Stimulated activated CD8-positive, alpha-beta memory T cell treated with anti-CD3 and anti-CD28 coated beads, Interleukin-15, amount 100 ng/mL, for 48 hours (primary cell): ENCODE results near the gene LIAS.
"Not testable (repeated sequence)": the region's sequence is repeated elsewhere in the genome, so short reads cannot be mapped to it uniquely, and the experiment has no call there.

Source experiments
- DNase-seq, 2 donors: peaks; one replicate each; pipeline ENCODE4 v3.0.0-alpha.2; 2020; ENCODE audit warnings: low read depth in 2 of 2

Gene LIAS

DNA sequence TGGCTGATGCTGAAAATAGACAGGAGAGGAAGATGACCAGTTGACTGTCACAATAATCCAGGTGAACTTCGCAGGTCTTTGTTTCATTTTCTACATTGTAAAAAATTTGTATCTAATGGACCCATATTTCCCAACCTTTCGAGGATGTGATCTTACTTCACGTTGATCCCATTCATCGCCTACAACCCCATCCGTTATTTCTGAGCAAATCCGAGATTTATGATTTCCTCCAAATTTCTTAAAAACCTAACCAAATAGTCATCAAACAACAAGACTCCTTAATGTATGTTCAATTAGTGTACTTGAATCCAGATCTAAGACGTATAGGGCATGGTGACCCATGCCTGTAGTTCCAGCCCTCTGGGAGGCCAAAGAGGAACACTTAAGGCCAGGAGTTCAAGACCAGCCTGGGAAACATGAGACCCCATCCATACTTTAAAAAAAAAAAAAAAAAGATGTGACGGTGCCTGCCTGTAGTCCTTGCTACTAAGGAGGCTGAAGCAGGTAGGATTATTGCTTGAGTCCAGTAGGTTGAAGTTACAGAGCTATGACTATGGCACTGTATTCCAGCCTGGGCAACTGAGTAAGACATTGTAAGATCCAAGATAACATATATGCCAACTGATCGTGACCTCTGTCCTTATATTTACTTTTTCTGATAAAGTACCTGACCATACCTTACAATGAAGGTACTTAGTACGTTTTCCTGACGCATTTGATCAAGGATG, 5.8 kb upstream of the LIAS start:
- DNase-seq = no peak

DNA sequence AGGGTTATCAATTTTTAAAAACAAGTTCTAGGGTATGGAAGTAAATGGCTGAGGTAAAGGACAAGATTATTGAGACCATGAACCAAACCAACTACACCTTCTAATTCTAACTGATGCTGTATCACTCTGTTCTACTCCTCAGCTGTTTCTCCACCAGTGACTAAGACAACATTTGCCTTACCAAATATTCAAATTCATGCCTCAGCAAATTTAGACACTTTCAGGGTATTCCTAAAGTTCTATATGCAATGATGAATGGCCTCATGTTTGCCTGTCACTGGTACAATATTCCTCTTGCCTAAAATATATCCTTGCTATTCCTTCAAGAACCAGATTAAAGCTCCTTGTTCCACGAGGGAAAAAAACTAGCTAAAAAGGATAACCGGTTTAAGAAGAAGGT, 5.1 kb upstream of the LIAS start:
- no peak for DNase-seq

GRCh38 chr4:39455486-39455885, 3.4 kb upstream of the LIAS start:
- DNase-seq = no peak

DNA sequence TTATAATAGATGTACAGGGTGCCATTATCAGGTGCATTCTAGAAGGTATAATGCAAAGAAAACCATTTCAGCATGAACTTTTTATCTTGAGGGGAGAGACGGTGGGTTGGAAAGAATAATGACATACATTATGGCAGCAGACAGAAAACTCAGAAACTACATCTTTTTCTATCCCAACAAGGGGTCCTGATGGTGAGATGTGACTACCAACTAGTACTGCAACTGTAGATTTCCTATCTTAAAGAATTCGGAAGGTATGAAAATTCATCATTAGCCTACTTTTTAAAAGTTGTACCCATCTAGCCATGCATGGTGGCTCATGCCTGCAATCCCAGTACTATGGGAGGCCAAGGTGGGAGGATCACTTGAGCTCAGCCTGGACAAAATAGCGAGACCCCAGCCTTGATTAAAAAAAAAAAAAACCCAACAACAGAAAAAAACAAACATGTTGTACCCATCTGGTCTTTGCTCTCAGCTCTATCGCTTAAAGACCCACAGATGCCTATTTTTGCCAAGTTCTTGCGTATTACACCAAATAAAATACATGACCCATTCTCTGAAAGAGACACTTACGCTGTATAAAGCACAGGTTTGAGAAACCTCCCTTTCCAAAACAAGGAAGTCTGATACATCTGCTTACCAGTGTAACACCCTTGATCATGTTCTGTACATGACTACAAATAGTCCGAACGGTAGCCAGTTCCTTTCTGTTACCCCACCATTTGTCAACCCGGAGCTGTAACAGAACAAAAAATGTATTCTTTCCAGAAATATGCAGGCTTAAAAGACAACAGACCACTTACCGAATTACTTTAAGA, 1.7 kb upstream of the LIAS start:
- DNase-seq = no peak

DNA sequence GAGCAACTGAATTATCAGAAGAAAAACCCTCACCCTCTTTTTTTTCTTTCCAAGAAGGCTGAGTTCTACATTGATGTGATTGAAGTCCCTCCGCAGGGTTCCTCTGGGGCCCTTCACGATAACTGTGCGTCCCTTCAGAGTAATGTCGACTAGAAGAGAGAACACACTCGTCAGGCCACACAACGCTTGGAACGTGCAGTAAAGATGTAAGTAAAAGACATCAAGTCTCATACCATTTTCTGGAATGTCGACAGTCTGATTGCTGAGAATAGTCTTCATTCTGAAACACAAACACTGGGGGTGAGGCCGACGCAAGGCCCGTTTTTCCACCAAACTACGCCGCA, 723 bp upstream of the LIAS start:
- not testable (repeated sequence) for DNase-seq

GRCh38 chr4:39464886-39465501, 6.1 kb downstream of the LIAS start:
- no peak for DNase-seq

DNA sequence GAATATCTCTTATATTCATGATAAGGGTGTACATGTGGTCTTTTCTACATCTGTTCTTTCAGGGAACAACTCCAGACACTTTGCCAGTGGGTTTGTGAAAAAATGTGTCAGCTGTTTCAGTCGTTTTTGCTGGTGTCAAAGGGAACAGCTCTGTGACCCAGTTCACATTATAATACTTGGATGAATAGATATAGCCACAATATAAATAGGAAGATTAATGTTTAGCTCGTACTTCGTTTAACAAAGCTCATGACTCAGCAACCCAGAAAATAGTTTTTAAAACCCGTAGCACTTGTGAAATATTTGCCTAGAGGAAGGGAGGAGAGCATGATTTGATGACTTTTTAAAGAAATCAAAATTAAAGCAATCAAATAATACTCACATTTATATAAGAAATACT, 7.9 kb downstream of the LIAS start:
- DNase-seq = no peak

DNA sequence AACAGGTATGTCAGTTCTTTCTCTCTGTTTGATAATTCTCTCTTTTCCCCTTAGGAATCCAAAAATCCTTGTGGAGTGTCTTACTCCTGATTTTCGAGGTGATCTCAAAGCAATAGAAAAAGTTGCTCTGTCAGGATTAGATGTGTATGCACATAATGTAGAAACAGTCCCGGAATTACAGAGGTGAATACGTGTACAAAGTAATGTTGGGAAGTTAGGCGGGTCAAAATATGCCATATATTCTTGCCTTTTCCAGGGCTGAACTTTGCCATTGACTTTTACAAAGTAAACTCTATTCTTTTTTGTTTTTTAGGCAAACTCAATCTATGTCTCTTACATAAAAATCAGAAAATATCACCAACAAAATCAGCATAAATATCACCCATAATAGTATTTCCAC, 8.6 kb downstream of the LIAS start:
- DNase-seq = no peak

GRCh38 chr4:39469429-39470077, 10.7 kb downstream of the LIAS start:
- DNase-seq = no peak

- no peak for DNase-seq
Measured at GRCh38 chr4:39470402-39470801, 11.5 kb downstream of the LIAS start.

DNA sequence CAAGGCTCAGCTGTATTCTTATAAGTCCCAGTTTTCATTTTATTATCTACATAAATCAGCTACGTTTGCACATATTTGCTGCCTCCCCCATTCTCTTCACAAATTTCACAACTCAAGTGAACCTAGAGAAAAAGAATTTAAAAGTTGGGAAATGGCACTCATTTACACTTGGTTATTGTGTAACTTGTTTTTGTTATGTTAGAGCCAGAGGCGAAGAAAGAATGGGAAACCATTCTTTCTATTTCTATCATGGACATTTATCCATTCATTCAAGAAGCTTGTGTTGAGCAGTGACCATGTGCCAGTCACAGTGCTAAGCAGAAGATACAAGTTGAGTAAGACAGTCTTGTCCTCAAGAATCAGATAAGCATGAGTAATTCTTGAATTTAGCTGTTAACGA, 13.5 kb downstream of the LIAS start:
- no peak for DNase-seq

- no peak for DNase-seq
Measured at GRCh38 chr4:39476187-39476895, 17.5 kb downstream of the LIAS start.

DNA sequence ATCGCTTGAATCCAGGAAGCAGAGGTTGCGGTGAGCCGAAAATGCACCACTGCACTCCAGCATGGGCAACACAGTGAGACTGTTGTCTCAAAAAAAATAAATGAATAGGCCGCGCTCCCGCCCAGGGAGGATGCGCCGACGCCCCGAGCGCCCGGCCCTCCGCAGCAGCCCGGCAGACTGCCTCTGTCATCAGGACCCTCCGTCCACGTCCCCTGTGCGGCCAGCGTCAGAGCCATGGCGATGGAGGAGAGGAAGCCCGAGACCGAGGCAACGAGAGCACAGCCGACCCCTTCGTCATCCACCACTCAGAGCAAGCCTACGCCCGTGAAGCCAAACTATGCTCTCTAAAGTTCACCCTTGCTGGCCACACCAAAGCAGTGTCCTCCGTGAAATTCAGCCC, 21.4 kb downstream of the LIAS start:
- DNase-seq = no peak

GRCh38 chr4:39480902-39481695, 22.2 kb downstream of the LIAS start:
- DNase-seq = no peak

DNA sequence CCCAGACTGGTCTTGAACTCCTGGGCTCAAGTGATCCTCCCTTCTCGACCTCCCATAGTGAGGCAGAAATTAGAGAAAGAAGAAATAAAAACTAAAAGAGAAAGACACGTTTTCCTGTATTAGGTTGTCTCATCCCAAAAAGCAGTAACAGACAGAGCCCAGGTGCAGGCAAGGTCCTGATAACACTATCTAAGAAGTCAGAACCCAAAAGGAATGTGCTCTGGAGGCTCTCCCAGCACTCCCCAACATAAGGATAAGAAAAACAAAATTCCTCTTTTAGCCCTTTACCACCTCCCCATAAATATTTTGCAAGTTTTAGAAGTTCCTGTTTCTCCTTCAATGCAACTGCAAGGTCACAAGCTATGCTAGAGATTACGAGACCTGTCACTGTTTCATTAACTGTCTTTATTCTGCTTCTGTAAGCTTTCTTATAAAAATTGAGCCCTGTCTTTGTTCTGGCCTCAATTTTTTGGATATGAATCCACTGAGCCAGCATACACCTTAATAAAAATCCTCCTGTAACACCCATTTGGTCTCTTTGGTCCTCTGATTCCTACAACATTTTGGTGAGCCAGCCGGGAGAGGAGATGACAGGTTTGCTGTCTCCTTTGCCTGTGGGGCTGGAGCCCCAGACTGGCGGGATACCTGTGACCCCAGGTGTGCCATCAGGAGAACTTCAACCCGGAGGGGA, 25.9 kb downstream of the LIAS start:
- no peak for DNase-seq

DNA sequence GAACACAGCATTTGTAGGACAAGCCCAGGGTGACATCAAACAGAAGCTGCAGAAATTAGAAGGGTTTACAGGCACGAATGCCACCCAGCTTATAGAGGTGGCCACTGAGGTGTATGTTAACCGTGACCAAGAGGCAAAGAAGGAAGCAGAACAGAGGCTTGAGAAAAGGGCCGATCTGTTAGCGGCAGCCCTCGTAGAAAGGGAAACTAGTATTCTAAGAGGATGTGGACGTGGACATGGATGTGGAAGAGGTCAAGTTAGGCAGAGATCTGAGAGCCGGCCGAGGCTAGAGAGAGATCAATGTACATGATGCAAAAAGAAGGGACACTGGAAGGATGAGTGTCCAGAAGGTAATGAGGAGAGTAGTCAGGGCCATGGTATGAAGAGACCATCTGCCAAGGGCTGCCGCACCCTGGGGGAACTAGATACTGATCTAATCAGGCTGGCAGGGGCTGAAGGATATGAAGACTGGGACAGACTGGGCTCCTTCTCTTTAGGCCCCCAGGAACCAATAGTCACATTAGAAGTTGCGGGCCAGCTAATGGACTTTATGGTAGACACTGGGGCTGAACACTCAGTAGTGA, 27.5 kb downstream of the LIAS start:
- no peak for DNase-seq

DNA sequence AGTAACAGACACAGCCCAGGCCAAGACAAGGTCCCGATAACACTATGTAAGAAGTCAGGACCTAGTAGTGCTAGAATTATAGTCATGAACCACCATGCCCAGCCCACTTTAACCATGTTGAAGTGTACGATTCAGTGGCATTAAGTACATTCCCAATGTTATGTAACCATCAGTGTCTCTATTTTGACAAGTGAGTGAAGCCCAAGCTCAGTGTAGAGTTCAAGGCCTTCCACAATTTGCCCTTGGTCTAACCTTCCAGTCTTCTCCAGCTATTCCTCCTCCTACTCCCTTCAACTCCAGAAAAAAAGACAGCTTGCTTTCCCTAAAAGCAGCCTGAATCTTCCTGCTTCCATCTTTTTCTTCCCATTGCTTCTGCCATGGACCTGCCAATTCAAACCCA, 31.5 kb downstream of the LIAS start:
- DNase-seq = no peak

DNA sequence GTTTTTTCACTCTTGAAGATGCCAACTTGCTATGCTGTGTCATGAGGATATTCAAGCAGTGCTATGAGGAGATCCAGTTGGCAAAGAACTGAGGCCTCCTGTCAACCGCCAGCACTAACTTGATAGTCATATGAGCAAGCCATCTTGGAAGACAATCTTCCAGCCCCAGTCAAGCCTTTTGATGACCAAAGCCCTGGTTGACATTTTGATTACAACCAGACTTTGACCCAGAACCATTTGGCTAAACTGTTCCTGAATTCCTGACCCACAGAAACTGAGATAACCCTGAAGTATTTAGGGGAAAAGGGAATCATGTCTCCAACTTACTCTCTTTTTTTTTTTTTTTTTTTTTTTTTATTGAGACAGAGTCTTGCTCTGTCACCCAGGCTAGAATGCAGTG, 35.5 kb downstream of the LIAS start:
- DNase-seq = no peak

DNA sequence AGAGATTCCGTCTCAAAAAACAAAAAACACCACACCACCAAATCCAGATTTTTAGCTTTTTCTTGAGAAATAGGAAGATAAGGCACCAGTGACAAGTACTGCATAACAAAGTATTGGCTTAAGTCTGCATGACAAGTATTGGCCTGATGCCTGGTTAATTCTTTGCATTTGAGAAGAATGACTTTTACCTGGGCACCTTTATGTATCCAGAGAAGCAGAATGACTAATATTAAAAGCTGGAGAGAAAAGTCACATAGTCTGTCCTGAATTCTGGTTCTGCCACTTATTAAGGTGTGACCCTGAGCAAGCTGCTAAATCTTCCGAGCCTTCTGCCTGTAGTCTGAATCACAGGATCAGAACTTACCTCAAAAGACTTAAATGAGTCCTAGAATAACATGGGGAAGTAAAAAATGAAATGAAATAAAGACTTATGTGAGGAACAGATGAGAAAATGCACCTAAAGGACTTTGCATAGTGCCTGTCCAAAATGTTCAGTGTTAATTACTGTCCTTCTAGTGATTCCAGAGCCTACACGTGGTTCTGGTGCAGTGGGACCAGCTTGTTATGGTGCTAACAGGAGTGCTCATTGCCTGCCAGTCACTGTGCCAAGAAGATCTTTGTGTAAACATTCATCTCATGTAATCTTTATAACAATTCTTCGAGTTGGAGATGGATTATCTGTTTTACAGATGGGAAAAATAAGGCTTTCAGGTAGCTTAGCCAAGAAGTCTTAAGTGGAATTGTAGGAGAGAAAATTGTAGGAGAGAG, 36.8 kb downstream of the LIAS start:
- DNase-seq = no peak
